Measurements from ENCODE around the gene PRPF31. TPM values are rescaled to one million over a fixed set of nuclear protein-coding genes. Genes with fewer than 3 reads are reported as not detected.

PRPF31 gene
- polyA plus RNA-seq, 1 of the 3 experiments (the other 2 are of a cell fraction): 81.0 TPM

DNA sequence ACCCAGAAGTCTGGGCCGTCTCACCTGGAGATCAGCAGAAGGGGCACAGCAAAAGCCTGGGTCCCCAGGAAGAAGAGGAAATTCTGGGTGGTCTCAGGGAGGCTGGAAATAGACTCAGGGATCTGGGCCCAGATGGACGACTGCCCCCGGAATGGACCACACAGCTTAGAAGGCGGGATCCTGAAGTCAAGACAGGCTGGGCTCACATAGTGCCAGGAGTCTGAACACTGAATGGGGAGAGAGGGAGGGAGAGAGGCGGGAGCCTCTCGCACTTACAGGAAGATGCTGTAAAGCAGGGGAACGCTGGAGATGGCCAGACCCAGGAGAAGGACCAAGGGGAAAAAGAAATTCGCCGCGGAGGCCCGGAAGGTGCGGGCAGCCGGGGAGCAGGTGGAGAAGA lies 45.3 kb downstream of the PRPF31 start:
- no peaks in the 10 kb centered on the region for H3F3A ChIP-seq (replicated peaks; ENCODE audit: insufficient read depth)
- peak overlapping the region; percentile 93 for H3K4me2 ChIP-seq
- no peaks in the 10 kb centered on the region for H3K9me3 ChIP-seq
- no peaks in the 10 kb centered on the region for H4K20me1 ChIP-seq (ENCODE audit: insufficient read depth)
- CTCF ChIA-PET: interaction anchor here (1.8 kb wide), 1 partner anchor 22 kb away, joined by 5 read pairs; no protein-coding TSS in a partner anchor
- DNase-seq: no peak
- H3K79me2 ChIP-seq (ENCODE audit: insufficient read depth): peaks cover 19% of the 10 kb centered on the region; the same call in 1 of the 2 replicates
- H3K27ac ChIP-seq (ENCODE audit: low read depth in 2 of 2, low read length in 1 of 2): peak overlapping the region in 1 of 2 experiments; percentile 82; a peak in 1 of 4 replicates
- H2AFZ ChIP-seq (ENCODE audit: low read depth): no peak overlapping the region
- peaks cover 7 to 19% of the 10 kb centered on the region in 2 experiments; a peak in 2 of 4 replicates for H3K4me1 ChIP-seq (ENCODE audit: control insufficient read depth in 1 of 2, insufficient read depth in 2 of 2, low read depth in 1 of 2, low read length in 1 of 2)
- H3K9me2 ChIP-seq: no peaks in the 10 kb centered on the region
- POLR2A ChIA-PET: no interaction called here
- no peaks in the 10 kb centered on the region for H3K27me3 ChIP-seq (ENCODE audit: insufficient read depth)
- peak overlapping the region; percentile 80 to 83 for H3K4me3 ChIP-seq (ENCODE audit: low read depth in 2 of 2, low read length in 1 of 2)
- 35% methylated on average over 13 of the region's 13 CpGs for WGBS (ENCODE audit: low lambda C conversion rate)
- H3K36me3 ChIP-seq (replicated peaks in 1 of 2; ENCODE audit: control insufficient read depth in 1 of 2, insufficient read depth in 2 of 2, low read length in 1 of 2): peaks cover 13 to 20% of the 10 kb centered on the region in 2 experiments
- peak overlapping the region; percentile 78; the same call in 1 of the 2 replicates for H3K9ac ChIP-seq
- TF ChIP-seq POLR2AphosphoS5 (IDR thresholded peaks at IDR 0.05; ENCODE audit: low read depth, low read length): no peak
- TF ChIP-seq, protein P1, sequence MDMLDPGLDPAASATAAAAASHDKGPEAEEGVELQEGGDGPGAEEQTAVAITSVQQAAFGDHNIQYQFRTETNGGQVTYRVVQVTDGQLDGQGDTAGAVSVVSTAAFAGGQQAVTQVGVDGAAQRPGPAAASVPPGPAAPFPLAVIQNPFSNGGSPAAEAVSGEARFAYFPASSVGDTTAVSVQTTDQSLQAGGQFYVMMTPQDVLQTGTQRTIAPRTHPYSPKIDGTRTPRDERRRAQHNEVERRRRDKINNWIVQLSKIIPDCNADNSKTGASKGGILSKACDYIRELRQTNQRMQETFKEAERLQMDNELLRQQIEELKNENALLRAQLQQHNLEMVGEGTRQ (IDR thresholded peaks at IDR 0.05; ENCODE audit: borderline replicate concordance, low read depth, low read length): no peak
- no peak for TF ChIP-seq YY1 (IDR thresholded peaks at IDR 0.05; ENCODE audit: low read depth)
- TF ChIP-seq, protein P2, sequence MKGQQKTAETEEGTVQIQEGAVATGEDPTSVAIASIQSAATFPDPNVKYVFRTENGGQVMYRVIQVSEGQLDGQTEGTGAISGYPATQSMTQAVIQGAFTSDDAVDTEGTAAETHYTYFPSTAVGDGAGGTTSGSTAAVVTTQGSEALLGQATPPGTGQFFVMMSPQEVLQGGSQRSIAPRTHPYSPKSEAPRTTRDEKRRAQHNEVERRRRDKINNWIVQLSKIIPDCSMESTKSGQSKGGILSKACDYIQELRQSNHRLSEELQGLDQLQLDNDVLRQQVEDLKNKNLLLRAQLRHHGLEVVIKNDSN (IDR thresholded peaks at IDR 0.05; ENCODE audit: borderline replicate concordance, low read depth): no peak
- TF ChIP-seq, protein P3, sequence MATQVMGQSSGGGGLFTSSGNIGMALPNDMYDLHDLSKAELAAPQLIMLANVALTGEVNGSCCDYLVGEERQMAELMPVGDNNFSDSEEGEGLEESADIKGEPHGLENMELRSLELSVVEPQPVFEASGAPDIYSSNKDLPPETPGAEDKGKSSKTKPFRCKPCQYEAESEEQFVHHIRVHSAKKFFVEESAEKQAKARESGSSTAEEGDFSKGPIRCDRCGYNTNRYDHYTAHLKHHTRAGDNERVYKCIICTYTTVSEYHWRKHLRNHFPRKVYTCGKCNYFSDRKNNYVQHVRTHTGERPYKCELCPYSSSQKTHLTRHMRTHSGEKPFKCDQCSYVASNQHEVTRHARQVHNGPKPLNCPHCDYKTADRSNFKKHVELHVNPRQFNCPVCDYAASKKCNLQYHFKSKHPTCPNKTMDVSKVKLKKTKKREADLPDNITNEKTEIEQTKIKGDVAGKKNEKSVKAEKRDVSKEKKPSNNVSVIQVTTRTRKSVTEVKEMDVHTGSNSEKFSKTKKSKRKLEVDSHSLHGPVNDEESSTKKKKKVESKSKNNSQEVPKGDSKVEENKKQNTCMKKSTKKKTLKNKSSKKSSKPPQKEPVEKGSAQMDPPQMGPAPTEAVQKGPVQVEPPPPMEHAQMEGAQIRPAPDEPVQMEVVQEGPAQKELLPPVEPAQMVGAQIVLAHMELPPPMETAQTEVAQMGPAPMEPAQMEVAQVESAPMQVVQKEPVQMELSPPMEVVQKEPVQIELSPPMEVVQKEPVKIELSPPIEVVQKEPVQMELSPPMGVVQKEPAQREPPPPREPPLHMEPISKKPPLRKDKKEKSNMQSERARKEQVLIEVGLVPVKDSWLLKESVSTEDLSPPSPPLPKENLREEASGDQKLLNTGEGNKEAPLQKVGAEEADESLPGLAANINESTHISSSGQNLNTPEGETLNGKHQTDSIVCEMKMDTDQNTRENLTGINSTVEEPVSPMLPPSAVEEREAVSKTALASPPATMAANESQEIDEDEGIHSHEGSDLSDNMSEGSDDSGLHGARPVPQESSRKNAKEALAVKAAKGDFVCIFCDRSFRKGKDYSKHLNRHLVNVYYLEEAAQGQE (IDR thresholded peaks at IDR 0.05; ENCODE audit: low read depth, low read length): no peak
- TF ChIP-seq RXRA (IDR thresholded peaks at IDR 0.05; ENCODE audit: borderline replicate concordance, low read depth): no peak
- TF ChIP-seq, protein P4, sequence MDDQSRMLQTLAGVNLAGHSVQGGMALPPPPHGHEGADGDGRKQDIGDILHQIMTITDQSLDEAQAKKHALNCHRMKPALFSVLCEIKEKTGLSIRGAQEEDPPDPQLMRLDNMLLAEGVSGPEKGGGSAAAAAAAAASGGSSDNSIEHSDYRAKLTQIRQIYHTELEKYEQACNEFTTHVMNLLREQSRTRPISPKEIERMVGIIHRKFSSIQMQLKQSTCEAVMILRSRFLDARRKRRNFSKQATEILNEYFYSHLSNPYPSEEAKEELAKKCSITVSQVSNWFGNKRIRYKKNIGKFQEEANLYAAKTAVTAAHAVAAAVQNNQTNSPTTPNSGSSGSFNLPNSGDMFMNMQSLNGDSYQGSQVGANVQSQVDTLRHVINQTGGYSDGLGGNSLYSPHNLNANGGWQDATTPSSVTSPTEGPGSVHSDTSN (IDR thresholded peaks at IDR 0.05): no peak
- no peak for TF ChIP-seq GATA2 (CRISPR knock-in tag; IDR thresholded peaks at IDR 0.05)
- no peak for TF ChIP-seq TEAD4 (IDR thresholded peaks at IDR 0.05; ENCODE audit: borderline replicate concordance, insufficient read depth)
- TF ChIP-seq, protein P5, sequence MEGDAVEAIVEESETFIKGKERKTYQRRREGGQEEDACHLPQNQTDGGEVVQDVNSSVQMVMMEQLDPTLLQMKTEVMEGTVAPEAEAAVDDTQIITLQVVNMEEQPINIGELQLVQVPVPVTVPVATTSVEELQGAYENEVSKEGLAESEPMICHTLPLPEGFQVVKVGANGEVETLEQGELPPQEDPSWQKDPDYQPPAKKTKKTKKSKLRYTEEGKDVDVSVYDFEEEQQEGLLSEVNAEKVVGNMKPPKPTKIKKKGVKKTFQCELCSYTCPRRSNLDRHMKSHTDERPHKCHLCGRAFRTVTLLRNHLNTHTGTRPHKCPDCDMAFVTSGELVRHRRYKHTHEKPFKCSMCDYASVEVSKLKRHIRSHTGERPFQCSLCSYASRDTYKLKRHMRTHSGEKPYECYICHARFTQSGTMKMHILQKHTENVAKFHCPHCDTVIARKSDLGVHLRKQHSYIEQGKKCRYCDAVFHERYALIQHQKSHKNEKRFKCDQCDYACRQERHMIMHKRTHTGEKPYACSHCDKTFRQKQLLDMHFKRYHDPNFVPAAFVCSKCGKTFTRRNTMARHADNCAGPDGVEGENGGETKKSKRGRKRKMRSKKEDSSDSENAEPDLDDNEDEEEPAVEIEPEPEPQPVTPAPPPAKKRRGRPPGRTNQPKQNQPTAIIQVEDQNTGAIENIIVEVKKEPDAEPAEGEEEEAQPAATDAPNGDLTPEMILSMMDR (IDR thresholded peaks at IDR 0.05): no peak
- no peak for TF ChIP-seq FOSL2 (IDR thresholded peaks at IDR 0.05; ENCODE audit: borderline replicate concordance, low read depth)
- no peak for TF ChIP-seq RFX5 (IDR thresholded peaks at IDR 0.05; ENCODE audit: low read length)
- TF ChIP-seq SIN3A (IDR thresholded peaks at IDR 0.05; ENCODE audit: borderline replicate concordance, low read depth, low read length): no peak
- TF ChIP-seq NRF1 (IDR thresholded peaks at IDR 0.05; ENCODE audit: low read depth, low read length): no peak
- no peak for TF ChIP-seq CHD2 (IDR thresholded peaks at IDR 0.05; ENCODE audit: low read length, partially characterized antibody)
- TF ChIP-seq RCOR1 (IDR thresholded peaks at IDR 0.05; ENCODE audit: low read length): no peak
- TF ChIP-seq TAF1 (IDR thresholded peaks at IDR 0.05; ENCODE audit: borderline replicate concordance, low read depth, low read length): no peak
